HG03103 (cell line): ENCODE measurements around the gene TCF21.

Experiments
- ATAC-seq: cut with Tn5 transposase; IDR thresholded peaks from one replicate; pipeline ENCODE4 v1.9.1; 2021; ENCODE audit warnings: low read depth; ENCODE audit not compliant: unreplicated experiment

TCF21 gene

DNA sequence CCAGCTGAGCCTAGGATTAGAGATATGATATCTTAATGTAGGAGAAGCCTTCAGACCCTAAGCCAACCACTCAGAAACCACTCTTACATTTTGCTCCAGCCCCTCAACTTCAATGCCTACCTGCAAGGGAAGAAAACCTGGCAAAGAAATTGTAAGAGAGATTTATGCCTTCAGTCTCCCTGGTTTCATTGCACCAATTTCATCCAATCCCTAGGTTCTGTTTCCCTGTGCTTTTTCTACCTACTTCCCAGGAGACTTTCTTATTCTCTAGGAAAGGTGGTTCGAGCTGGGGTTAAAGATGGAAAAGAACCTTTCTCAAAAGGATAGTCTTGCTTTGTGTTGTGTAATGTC, 1.1 kb upstream of the TCF21 start:
- ATAC-seq, result no peak

DNA sequence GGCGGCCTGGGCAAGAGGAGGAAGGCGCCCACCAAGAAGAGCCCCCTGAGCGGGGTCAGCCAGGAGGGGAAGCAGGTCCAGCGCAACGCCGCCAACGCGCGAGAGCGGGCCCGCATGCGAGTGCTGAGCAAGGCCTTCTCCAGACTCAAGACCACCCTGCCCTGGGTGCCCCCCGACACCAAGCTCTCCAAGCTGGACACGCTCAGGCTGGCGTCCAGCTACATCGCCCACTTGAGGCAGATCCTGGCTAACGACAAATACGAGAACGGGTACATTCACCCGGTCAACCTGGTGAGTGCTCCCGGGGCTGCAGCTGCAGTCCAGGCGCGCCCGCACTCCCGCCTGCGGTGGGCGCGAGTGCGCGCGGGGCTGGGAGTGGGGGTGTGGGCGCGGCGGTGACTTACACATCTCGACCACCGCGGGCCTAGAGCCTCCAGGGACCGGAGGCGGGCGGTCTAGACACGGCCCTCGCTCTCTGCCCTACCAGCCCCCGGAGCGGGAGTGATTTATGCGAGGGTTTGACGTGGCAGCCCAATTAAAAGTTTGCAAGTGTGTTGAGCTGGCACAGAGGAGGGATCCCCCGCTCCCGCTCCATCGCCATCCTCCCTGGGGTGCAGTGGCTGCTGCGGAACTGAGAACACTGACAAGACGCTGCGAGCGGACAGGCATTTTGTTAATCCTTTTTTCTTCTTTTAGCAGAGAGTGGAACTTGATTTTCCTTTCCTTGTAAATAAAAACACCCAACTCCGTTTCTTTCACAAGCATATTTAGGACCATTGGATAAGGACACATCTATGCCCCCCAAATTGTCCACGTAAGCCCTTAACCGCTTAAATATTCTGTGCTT, 867 bp downstream of the TCF21 start:
- no peak for ATAC-seq

- no peak for ATAC-seq
These were observed 1.8 kb downstream of the TCF21 start for GRCh38 chr6:133890711-133891148.

DNA sequence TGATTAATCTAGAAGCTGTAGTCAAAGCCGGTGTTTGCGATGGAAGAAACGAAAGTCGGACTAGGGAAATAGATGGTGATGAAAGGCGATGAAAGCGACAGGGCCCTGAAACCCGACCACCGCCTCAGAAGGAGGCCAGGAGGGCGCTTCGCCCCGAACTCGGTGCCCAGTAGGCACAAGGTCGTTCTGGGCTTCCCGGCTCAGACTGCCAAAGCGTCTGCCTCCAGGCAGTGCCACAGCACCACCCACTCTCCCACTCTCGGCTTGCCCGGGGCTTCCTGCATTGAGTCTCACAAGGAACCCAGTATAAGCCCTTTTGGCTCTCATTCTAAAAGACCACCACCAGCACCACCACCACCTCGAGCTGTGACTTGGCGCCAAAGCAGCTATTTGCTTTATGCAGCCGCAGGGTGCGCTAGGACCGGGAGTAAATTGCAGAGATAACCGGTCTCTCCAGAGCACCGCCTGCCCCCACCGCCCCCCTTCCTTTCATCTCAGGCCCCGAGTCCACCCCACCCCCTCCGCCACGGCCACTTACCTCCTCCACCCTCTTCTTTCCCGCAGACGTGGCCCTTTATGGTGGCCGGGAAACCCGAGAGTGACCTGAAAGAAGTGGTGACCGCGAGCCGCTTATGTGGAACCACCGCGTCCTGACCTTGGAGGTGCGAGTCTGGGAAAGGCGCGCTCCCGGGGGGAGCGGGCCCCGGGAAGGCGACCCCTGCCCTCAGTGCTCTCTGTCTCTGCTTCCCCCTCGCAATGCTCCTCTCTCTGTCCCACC, 2.4 kb downstream of the TCF21 start:
- ATAC-seq, result no peak

DNA sequence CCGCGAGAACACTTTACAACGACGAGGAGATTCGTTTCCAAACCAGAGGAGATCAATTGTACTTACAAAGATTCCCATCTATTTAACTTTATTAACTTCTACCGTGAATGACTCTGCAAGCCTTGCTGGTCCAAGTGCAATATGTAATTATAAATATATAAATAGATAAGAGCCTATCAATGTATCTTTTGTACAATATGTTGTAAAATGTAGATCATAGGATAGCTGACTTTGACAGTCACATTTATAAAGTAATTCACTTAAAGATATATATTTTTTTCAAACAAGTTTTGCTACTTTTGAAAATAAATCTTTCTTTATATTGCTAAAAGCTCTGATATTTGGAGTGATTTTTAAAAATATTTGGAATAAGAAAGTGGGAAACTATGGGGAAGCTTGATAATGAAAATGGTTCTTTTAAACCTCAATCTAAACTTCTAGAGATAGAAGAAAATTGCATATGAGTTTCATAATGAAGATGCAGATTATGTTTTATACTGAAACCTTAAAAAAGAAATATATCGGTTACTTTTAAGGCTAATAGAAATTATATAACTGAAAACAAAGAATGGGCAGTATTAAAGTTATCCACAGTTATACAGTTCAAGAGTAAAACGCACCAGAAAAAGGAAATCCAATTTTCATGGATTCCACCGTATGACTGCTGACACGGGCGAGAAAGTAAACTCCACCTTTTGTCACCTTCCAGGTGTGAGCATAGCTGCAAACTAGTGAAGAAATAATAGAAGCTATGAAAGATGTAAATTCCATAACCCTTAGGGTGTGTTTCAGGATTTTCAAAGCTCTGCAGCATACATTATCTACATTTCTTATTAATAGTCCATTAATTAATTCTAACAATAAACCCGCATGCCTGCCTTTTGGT, 3.3 kb downstream of the TCF21 start:
- ATAC-seq, result no peak

GRCh38 chr6:133892813-133893691, 4.1 kb downstream of the TCF21 start:
- no peak for ATAC-seq

DNA sequence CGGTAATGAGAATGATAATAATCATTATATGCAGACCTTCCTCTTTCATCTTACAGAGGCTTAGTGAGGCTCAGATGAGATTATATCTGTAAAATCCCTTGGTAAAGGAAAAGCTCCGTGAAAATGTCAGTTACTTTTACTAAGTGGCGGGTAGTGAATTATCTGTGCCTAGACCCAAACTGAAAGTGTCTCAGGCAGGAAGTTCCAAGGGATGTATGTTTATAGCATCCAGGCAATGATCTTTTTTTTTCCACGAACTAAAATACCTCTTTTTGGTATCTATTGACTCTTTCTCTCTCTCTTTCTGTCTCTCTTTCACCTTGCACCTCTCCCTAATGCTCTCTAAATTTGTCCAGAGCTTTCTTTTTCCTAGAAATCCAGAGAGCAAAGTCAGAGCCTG, 5.0 kb downstream of the TCF21 start:
- no peak for ATAC-seq

DNA sequence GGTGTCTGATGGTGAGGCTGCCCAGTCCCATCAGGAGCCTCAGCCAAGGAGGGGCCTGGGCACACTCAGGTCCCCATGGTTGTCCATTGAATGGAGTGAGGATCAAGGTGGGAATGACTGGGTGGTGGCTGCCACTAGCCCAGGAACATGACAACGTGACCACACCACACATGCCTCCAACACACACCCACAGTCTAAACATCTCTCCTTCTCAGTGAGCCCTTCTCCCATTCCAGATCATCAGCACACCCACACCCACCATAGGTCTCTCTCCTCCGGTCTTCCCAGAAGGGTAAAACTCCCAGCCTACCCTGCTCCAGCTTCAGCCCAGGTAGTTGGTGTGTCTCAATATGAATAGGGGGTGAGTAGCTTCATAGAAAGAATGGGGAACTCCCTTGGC, 5.5 kb downstream of the TCF21 start:
- no peak for ATAC-seq

- no peak for ATAC-seq
These were observed 6.0 kb downstream of the TCF21 start for GRCh38 chr6:133894795-133895358.

- no peak for ATAC-seq
These were observed 6.8 kb downstream of the TCF21 start for GRCh38 chr6:133895573-133896343.

- no peak for ATAC-seq
These were observed 7.4 kb downstream of the TCF21 start for GRCh38 chr6:133896344-133896721.

DNA sequence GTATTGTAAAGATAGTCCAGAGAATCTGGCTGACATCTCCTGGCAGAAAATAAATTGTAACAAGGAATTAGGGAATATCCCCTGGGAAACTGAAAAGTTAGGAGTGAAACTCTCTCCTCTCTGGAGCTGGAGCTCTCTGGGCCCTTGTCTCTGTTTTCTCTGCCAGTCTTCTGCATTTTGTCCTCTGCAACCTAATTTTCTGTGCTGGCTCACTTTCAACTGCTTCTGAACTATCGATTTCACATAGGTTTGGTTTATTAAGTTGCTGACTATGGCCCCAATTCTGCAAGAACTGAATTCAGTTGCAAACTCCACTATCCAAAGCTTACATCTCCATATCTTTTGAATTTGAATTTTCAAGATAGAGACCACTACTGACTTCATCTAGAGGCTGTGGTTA, 9.3 kb downstream of the TCF21 start:
- no peak for ATAC-seq

GRCh38 chr6:133899556-133899955, 10.6 kb downstream of the TCF21 start:
- no peak for ATAC-seq

- ATAC-seq, result no peak
These were observed 14.9 kb downstream of the TCF21 start for GRCh38 chr6:133903855-133904254.

DNA sequence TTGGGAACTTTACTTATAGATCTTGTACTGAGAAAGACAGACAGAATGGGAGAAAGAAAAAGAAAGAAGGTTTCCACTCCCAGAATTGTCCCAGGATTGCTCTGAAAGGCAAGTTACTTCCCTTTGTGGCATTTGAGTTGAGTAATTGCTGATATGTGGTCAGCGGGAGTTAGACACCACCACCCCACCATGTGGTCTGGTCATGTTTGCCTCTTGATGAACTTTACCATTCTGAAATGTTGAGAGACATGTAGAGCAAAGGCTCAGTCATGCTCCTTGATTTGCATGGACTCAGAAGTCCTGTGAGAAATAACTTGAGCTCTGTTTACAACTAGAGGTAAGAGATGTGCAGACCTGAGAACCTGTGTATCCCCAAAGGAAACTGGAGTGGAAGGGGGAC, 17.1 kb downstream of the TCF21 start:
- ATAC-seq, result no peak

- peak; percentile 67 for ATAC-seq
These were observed 27.8 kb downstream of the TCF21 start for GRCh38 chr6:133916650-133917151.

- ATAC-seq, result no peak
These were observed 28.9 kb downstream of the TCF21 start for GRCh38 chr6:133917781-133918180.

GRCh38 chr6:133918208-133918930, 29.5 kb downstream of the TCF21 start:
- ATAC-seq, result no peak
